Heart right ventricle (tissue), 16 donors: ENCODE data around the gene EMILIN1. TPM values are rescaled to one million over a fixed set of nuclear protein-coding genes. Genes with fewer than 3 reads are reported as not detected.
A peak's percentile ranks its signal among the peaks of the same experiment; 100 is the strongest.

Source experiments
- ATAC-seq, 8 donors: fragments of 200-7000 bp; cut with Tn5 transposase; one replicate each; pipeline ENCODE4 v1.9.1; 2020; ENCODE audit warnings: mild to moderate bottlenecking in 8 of 8, moderate library complexity in 8 of 8, moderate number of reproducible peaks in 1 of 8
- DNase-seq, 2 donors: peaks; one replicate each; pipeline ENCODE4 v3.0.0-alpha.2; 2020
- H3K27ac ChIP-seq, 10 donors: fragments of 200-600 bp; sonication (generic) in 2 of 10; one replicate each; pipeline versions ENCODE4 v1.5.0 to v1.8.0; 2020 to 2022; ENCODE audit warnings: mild to moderate bottlenecking in 3 of 10
- H3K27me3 ChIP-seq, 7 donors: fragments of 200-600 bp; one replicate each; pipeline ENCODE4 v1.8.0; 2021 to 2022; ENCODE audit warnings: mild to moderate bottlenecking in 2 of 7
- H3K36me3 ChIP-seq, 9 donors: fragments of 200-600 bp; sonication (generic) in 1 of 9; one replicate each; pipeline versions ENCODE4 v1.5.0 to v1.8.0; 2020 to 2022; ENCODE audit warnings: mild to moderate bottlenecking in 2 of 9
- H3K4me1 ChIP-seq, 9 donors: fragments of 200-600 bp; sonication (generic) in 1 of 9; one replicate each; pipeline versions ENCODE4 v1.5.0 to v1.8.0; 2020 to 2022; ENCODE audit warnings: mild to moderate bottlenecking in 4 of 9
- H3K4me3 ChIP-seq, 10 donors: fragments of 200-600 bp; sonication (generic) in 2 of 10; one replicate each; pipeline versions ENCODE4 v1.5.0 to v1.8.0; 2020 to 2022; ENCODE audit warnings: mild to moderate bottlenecking in 7 of 10, moderate library complexity in 2 of 10
- H3K9me3 ChIP-seq, 11 donors: fragments of 200-600 bp in 10 of 11; sonication (generic) in 2 of 11; one replicate each; pipeline versions ENCODE4 v1.5.0 to v1.8.0; 2013 to 2022; ENCODE audit warnings: mild to moderate bottlenecking in 2 of 11, control low read depth in 1 of 11, moderate library complexity in 1 of 11
- CTCF ChIP-seq, 9 donors: fragments of 200-600 bp; sonication (generic) in 2 of 9; IDR thresholded peaks; one replicate each; pipeline versions ENCODE4 v1.5.0 to v1.8.0; 2021 to 2022; ENCODE audit warnings: antibody characterized with exemption in 9 of 9, mild to moderate bottlenecking in 5 of 9, moderate library complexity in 1 of 9
- WGBS, 2 donors: extraction: QIAGEN DNeasy Blood & Tissue Kit; methylation state at CpG; one replicate each; pipeline ENCODE4 v1.1.7; 2013; ENCODE audit warnings: inconsistent platforms in 1 of 2; 5-methylcytosine and 5-hydroxymethylcytosine counted together
- intact Hi-C, 10 donors: fragments of 100-400 bp; cut with DNase I; formaldehyde crosslinking; loops; one replicate each; pipeline versions ENCODE4 v1.11.1 to v1.14.2; 2022
- polyA plus RNA-seq, 2 donors: library from polyadenylated mRNA; stranded (reverse); fragments of 200-250 nt; gene quantifications; one replicate each; pipeline ENCODE4 v1.2.3, GENCODE V29; 2013
- total RNA-seq, 10 donors: library from RNA; stranded (reverse); fragmentation: NEBNext Ultra II Directional in 3 of 10; extraction: Animal tissue kit (Norgen Biotek cat#: 25700) in 3 of 10; gene quantifications; one replicate each; pipeline versions ENCODE4 v1.2.1 to v1.2.4, GENCODE V29; 2021 to 2023
- donor health status: Arrhythmogenic right ventricular cardiomyopathy.
- donor health status: ischemic (EF 13 %, LVEDD 7.1; RV severe dilation, severe dysfunction).
- donor health status: healthy with polysubstance abuse.
- donor health status: DM: no; HTN: yes; CAD: no.
- donor health status: DM: no; HTN: no; CAD: no.
- donor health status: ischemic (EF 25% LVEDD 6.9; RV normal size, moderate dysfunction).
- donor health status: ischemic (EF 25% LVEDD 5.7; RV mildly dilated, moderate dysfunction).
- donor health status: healthy.
- donor health status: DM: yes; HTN: yes; CAD: no.
- donor health status: Ischemic cardiomyopathy.
- donor health status: ischemic (EF 35%, LVEDD 5.7; RV mildly dilated, moderate dysfunction).
- donor health status: nonischemic (EF 11% LVEDD 7.7; RV severe dilation, severe dysfunction).
- donor health status: DM: yes; HTN: yes; CAD: no.
- donor health status: PGD.
- donor health status: ischemic (EF 29% LVEDD 5.4; RV normal size, mild dysfunction).
- donor health status: nonischemic (EF 23%, LVEDD 6.1; RV moderate dilation, normal function).

The EMILIN1 gene
- total and polyA plus RNA-seq, 12 donors = 6.8 to 53.2 (median 15.3) TPM

DNA sequence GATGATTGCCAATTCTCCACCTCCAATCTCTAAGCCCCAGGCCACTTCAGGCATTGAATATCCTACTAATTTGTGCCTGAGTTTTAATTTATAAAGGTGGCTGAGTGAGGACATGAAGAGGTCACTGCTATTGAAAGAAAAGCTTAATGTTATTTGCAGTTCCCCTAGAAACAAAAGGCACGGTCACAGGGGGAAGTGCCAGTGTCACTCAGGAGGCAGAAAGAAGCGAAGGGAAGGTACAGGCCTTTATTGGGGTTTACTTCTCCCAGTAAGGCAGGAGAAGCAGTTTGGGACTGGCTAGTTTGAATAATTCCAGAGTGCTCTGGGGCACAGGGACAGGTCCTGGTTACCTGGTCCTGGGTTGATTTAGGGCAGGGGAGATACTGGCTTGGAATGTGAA lies 43.5 kb downstream of the EMILIN1 start:
- Histone ChIP-seq H3K27ac (no peak overlapping the region), H3K4me1 (peaks cover 4 to 30% (median 15%) of the 10 kb centered on the region in 9 donors), H3K27me3 (peaks cover 3 to 32% (median 27%) of the 10 kb centered on the region in 7 donors), H3K4me3 (no peak overlapping the region), H3K36me3 (no peaks in the 10 kb centered on the region), H3K9me3 (no peaks in the 10 kb centered on the region)
- 78 to 81% methylated on average over 2 of the region's 2 CpGs for WGBS, 2 donors
- ATAC-seq (no peak), DNase-seq (no peak)
- intact Hi-C loops = no loop called here
- no peak for TF ChIP-seq CTCF (IDR thresholded peaks at IDR 0.05)

DNA sequence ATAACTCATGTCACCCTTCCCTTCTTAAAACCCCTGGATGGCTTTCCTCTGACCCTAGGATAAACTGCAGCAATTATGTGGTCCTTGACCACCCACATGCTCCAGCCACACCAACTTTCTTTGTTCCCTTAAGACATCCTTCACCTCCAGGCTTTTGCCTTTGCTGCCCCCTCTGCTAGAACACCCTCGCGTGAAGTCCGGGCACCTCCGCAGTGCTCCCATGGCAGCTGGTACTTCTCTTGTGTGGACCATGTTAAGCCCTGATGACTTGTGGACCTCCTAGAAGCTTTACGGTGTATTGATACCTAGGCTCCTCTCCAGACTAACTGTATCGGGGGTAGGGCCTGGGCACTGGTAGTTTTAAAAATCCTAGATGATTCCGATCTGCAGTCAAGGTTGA lies 44.4 kb downstream of the EMILIN1 start:
- Histone ChIP-seq H3K4me3 (peak overlapping the region in 6 of 10 donors; percentile 68 to 85 (median 70)), H3K4me1 (peaks cover 4 to 30% (median 15%) of the 10 kb centered on the region in 9 donors), H3K36me3 (no peaks in the 10 kb centered on the region), H3K27ac (peak overlapping the region in 5 of 10 donors; percentile 65 to 81 (median 73)), H3K9me3 (no peaks in the 10 kb centered on the region), H3K27me3 (peaks cover 3 to 23% (median 18%) of the 10 kb centered on the region in 7 donors)
- DNase-seq = no peak
- WGBS, 2 donors = 90 to 94% methylated on average over 7 of the region's 7 CpGs
- ATAC-seq = no peak
- TF ChIP-seq CTCF (IDR thresholded peaks at IDR 0.05) = no peak
- intact Hi-C loops = no loop called here

GRCh38 chr2:27123302-27124150 lies 45.1 kb downstream of the EMILIN1 start, which contains the start of gene ABHD1:
Gene ABHD1 (plus strand): TSS chr2:27123815. CDS start chr2:27123949, 134 bp downstream.
- intact Hi-C loops = no loop called here
- Histone ChIP-seq H3K4me1 (peaks cover under 1 to 25% (median 11%) of the 10 kb centered on the region in 9 donors), H3K4me3 (peak within 1 kb of the TSS; percentile 4 to 85 (median 68)), H3K27me3 (peaks cover under 1 to 16% (median 11%) of the 10 kb centered on the region in 7 donors), H3K36me3 (no peaks in the 10 kb centered on the region), H3K9me3 (no peaks in the 10 kb centered on the region), H3K27ac (peak within 1 kb of the TSS in 9 of 10 donors; percentile 42 to 81 (median 67))
- DNase-seq = peak; percentile 67 to 82
- WGBS, 2 donors = 7% methylated on average over 47 of the region's 47 CpGs
- TF ChIP-seq CTCF (IDR thresholded peaks at IDR 0.05) = peak in 3 of 9 donors; percentile 9 to 34 (median 24)
- peak; percentile 79 to 93 (median 87) for ATAC-seq

DNA sequence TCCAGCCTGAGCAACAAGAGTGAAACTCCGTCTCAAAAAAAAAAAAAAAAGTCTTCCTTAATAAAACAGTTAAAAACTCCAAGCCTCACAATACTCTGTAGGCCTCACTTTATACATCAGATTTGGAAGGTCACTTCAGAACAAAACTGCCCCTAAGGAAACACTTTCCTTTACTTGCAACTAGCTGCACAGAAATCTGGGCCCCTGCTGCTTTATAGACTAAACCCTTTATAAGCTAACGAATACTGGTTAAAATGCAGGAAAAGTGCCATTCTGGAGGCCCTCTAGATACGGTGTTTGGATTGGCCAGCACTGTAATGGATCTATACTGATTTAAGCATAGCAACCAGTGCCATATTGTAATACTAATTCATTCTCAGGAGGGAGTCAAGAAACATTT lies 46.7 kb downstream of the EMILIN1 start:
- Histone ChIP-seq H3K9me3 (no peaks in the 10 kb centered on the region), H3K36me3 (peaks cover 0 to 12% (median 4%) of the 10 kb centered on the region in 9 donors), H3K4me3 (no peak overlapping the region), H3K4me1 (peaks cover 0 to 20% (median 10%) of the 10 kb centered on the region in 9 donors), H3K27ac (no peak overlapping the region), H3K27me3 (peaks cover 0 to 1% (median 0%) of the 10 kb centered on the region in 7 donors)
- DNase-seq (no peak), ATAC-seq (no peak)
- intact Hi-C loops = no loop called here
- WGBS, 2 donors = 91 to 97% methylated on average over 3 of the region's 3 CpGs
- TF ChIP-seq CTCF (IDR thresholded peaks at IDR 0.05) = no peak
